Measurements from ENCODE around the gene DNAH11. TPM values are rescaled to one million over a fixed set of nuclear protein-coding genes. Genes with fewer than 3 reads are reported as not detected.

The DNAH11 gene
- total and polyA plus RNA-seq, 9 of the 15 experiments (the other 6 are each of a cell fraction or from before 2014, with no cell fraction given): under 0.01 TPM; not detected in 7

DNA sequence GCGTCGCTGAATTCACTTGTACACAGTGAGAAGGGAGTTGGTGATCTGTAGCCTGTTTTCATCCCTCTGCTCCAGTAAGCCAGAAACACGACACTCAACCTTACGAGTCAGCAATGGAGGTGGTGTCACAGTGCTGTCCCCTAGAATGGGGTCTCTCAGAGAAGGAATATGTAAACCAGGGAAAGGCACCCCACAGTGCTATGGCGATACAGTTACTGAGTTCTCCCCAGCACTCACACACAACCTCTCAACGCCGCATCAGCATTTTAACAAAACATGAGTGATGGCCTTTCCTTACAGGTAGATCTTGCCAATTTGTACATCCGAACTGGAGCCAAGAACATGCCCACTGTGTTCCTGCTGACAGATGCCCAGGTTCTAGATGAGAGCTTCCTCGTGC, 206.5 kb downstream of the DNAH11 start:
- Histone ChIP-seq H3K36me3 (ENCODE audit: control insufficient read depth, insufficient read depth, low read length) (no peaks in the 10 kb centered on the region), H3K9me3 (replicated peaks; ENCODE audit: control insufficient read depth, insufficient read depth, low read depth, low read length) (no peaks in the 10 kb centered on the region), H3K4me3 (no peak overlapping the region), H3K27ac (ENCODE audit: extremely low read depth, low read depth, low read length) (no peak overlapping the region), H3K4me2 (ENCODE audit: insufficient read depth, low read length) (no peak overlapping the region), H3K9ac (ENCODE audit: insufficient read depth in 1 of 2, low read depth in 2 of 2, low read length in 2 of 2) (no peak overlapping the region), H2AFZ (ENCODE audit: low read depth, low read length) (no peak overlapping the region), H3K27me3 (ENCODE audit: control insufficient read depth in 2 of 2, insufficient read depth in 2 of 2, low read length in 2 of 2) (peaks cover 0 to 15% of the 10 kb centered on the region in 2 experiments; a peak in 3 of 5 replicates), H4K20me1 (replicated peaks; ENCODE audit: control insufficient read depth, insufficient read depth, low read length) (no peaks in the 10 kb centered on the region), H3K4me1 (replicated peaks in 1 of 2; ENCODE audit: control insufficient read depth in 2 of 2, insufficient read depth in 2 of 2, low read length in 2 of 2) (no peaks in the 10 kb centered on the region), H3K79me2 (ENCODE audit: control insufficient read depth, insufficient read depth, low read length) (no peaks in the 10 kb centered on the region), H3K9me1 (ENCODE audit: control insufficient read depth, insufficient read depth, low read length) (no peaks in the 10 kb centered on the region)
- FAIRE-seq (no peak), DNase-seq (ENCODE audit: extremely low read depth in 1 of 4, low spot score in 3 of 4) (no peak), ATAC-seq (no peak)
- POLR2A ChIA-PET: no interaction called here
- no peak for TF ChIP-seq ATF7 (IDR thresholded peaks at IDR 0.05)
- no peak for TF ChIP-seq DMBX1 (CRISPR knock-in tag; IDR thresholded peaks at IDR 0.05; ENCODE audit: borderline replicate concordance)
- TF ChIP-seq ZNF165 (CRISPR knock-in tag; IDR thresholded peaks at IDR 0.05; ENCODE audit: borderline replicate concordance): no peak
- no peak for TF ChIP-seq ZNF431 (CRISPR knock-in tag; IDR thresholded peaks at IDR 0.05)
- no peak for TF ChIP-seq ERF (CRISPR knock-in tag; IDR thresholded peaks at IDR 0.05)
- TF ChIP-seq, protein P1, sequence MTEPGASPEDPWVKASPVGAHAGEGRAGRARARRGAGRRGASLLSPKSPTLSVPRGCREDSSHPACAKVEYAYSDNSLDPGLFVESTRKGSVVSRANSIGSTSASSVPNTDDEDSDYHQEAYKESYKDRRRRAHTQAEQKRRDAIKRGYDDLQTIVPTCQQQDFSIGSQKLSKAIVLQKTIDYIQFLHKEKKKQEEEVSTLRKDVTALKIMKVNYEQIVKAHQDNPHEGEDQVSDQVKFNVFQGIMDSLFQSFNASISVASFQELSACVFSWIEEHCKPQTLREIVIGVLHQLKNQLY (CRISPR knock-in tag; conservative IDR thresholded peaks at IDR 0.05): no peak
- no peak for TF ChIP-seq IRF2 (CRISPR knock-in tag; IDR thresholded peaks at IDR 0.05)
- TF ChIP-seq ESRRA (IDR thresholded peaks at IDR 0.05; ENCODE audit: borderline replicate concordance, low read depth): no peak
- TF ChIP-seq RUNX1 (IDR thresholded peaks at IDR 0.05; ENCODE audit: low read depth): no peak
- TF ChIP-seq CBFA2T3 (IDR thresholded peaks at IDR 0.05): no peak
- TF ChIP-seq SMARCE1 (IDR thresholded peaks at IDR 0.05): no peak
- TF ChIP-seq KLF16 (IDR thresholded peaks at IDR 0.05): no peak
- TF ChIP-seq RB1 (IDR thresholded peaks at IDR 0.05; ENCODE audit: low read depth): no peak
- TF ChIP-seq SETDB1 (IDR thresholded peaks at IDR 0.05; ENCODE audit: low read length): no peak
- intact Hi-C loops (cut with micrococcal nuclease) (no loop called here), in situ Hi-C loops (cut with MboI) (no loop called here)
- 3% methylated on average over 9 of the region's 9 CpGs for WGBS (ENCODE audit: insufficient coverage, low coverage, missing lambda C conversion rate)
- CTCF ChIA-PET (ENCODE audit: low intra/inter-chr PET ratio): no interaction called here
- BruUV-seq (replicated peaks): no TSS peak

All from K562 (cell line).